ENCODE measurements around the gene ARHGEF10L. TPM values are rescaled to one million over a fixed set of nuclear protein-coding genes. Genes with fewer than 3 reads are reported as not detected.

The ARHGEF10L gene
- total RNA-seq, 4 donors from 2014 or later = 65.0 to 136 (median 94.1) TPM

DNA sequence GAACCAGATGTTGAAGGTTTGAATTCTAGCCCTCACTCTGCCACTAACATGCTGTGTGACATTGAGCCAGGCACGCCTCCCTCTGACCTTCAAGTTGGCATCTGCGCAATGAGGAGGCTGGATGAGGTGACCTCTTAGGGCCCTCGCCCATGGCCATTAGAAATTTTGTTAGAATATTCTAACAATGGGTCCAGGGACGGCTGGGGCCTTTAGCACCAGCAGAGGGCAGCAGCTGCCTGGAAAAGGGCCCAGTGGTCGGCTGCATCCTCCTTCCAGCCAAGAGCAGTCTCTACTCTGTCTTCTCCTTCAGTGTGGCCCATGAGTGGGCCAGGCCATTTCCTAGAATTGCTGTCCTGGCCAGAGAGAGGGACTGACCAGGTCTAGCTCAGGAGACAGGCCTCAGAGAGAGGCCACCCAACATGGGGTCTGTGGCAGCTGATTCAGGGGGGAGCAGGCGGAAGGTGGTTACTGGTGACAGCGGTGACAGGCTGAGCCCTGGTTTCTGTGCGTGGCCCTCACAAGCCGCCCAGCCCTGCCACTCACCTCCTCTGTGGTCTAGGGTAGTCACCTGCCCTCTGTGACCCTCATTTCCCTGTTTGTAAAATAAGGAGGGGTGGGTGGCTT lies 114.3 kb downstream of the ARHGEF10L start:
- TF ChIP-seq, protein P1, sequence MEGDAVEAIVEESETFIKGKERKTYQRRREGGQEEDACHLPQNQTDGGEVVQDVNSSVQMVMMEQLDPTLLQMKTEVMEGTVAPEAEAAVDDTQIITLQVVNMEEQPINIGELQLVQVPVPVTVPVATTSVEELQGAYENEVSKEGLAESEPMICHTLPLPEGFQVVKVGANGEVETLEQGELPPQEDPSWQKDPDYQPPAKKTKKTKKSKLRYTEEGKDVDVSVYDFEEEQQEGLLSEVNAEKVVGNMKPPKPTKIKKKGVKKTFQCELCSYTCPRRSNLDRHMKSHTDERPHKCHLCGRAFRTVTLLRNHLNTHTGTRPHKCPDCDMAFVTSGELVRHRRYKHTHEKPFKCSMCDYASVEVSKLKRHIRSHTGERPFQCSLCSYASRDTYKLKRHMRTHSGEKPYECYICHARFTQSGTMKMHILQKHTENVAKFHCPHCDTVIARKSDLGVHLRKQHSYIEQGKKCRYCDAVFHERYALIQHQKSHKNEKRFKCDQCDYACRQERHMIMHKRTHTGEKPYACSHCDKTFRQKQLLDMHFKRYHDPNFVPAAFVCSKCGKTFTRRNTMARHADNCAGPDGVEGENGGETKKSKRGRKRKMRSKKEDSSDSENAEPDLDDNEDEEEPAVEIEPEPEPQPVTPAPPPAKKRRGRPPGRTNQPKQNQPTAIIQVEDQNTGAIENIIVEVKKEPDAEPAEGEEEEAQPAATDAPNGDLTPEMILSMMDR (IDR thresholded peaks at IDR 0.05) = peak; percentile 27 to 48
- TF ChIP-seq POLR2AphosphoS5 (IDR thresholded peaks at IDR 0.05) = no peak
- Histone ChIP-seq H3K27ac (no peak overlapping the region), H3K9me3 (no peaks in the 10 kb centered on the region), H3K36me3 (peaks cover 68% of the 10 kb centered on the region), H3K4me3 (no peak overlapping the region), H3K27me3 (no peaks in the 10 kb centered on the region), H3K4me1 (peaks cover 6% of the 10 kb centered on the region)
- DNase-seq (ENCODE audit: low spot score in 2 of 2) = no peak
- 80% methylated on average over 1 of the region's 9 CpGs for WGBS

DNA sequence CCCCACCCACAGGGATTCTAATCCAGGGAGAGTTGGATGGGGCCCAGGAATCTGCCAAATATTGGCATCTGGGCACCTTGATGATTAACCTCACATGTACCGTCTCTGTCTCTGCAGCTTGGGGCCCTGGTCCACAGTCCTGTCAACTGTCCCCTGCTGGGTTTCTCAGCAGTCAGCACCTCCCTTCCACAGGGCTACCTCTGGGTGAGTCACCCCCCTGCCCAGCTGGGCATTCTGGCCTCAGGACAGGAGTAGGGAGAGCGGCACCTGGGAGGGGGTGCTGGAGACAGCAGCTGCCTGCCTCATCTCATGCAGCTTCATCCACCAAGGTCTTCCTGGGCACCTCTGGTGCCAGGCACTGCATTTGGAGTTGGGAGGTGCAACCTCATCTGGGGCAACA lies 115.0 kb downstream of the ARHGEF10L start:
- 58% methylated on average over 2 of the region's 2 CpGs for WGBS
- Histone ChIP-seq H3K27me3 (no peaks in the 10 kb centered on the region), H3K4me1 (no peaks in the 10 kb centered on the region), H3K27ac (no peak overlapping the region), H3K9me3 (no peaks in the 10 kb centered on the region), H3K36me3 (peaks cover 72% of the 10 kb centered on the region), H3K4me3 (no peak overlapping the region)
- no peak for DNase-seq (ENCODE audit: low spot score in 2 of 2)
- TF ChIP-seq EP300 (IDR thresholded peaks at IDR 0.05) (no peak), POLR2AphosphoS5 (IDR thresholded peaks at IDR 0.05) (no peak), POLR2A (IDR thresholded peaks at IDR 0.05) (no peak)
- TF ChIP-seq, protein P1 (IDR thresholded peaks at IDR 0.05) = no peak

DNA sequence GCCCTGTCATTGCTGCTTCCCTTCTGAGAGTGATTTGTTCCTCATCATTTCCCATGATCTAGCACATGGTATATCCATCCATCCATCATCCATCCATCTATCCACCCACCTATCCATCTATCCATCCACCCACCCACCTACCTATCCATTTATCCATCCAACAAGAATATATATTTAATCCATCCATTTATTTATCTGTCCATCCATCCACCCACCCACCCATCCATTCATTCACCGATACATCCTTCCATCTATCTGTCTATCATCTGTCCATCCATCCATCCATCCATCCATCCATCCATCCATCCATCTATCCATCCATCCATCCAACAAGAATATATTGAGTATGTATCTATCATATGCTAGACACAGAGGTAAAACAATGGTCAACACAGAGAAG lies 115.7 kb downstream of the ARHGEF10L start:
- Histone ChIP-seq H3K36me3 (peaks cover 78% of the 10 kb centered on the region), H3K4me1 (no peaks in the 10 kb centered on the region), H3K4me3 (no peak overlapping the region), H3K27ac (no peak overlapping the region), H3K9me3 (no peaks in the 10 kb centered on the region), H3K27me3 (no peaks in the 10 kb centered on the region)
- DNase-seq (ENCODE audit: low spot score in 2 of 2) = no peak
- WGBS = 84% methylated on average over 1 of the region's 1 CpG
- no peak for TF ChIP-seq POLR2A (IDR thresholded peaks at IDR 0.05)
- TF ChIP-seq, protein P1 (IDR thresholded peaks at IDR 0.05) = no peak
- TF ChIP-seq EP300 (IDR thresholded peaks at IDR 0.05) = no peak
- no peak for TF ChIP-seq POLR2AphosphoS5 (IDR thresholded peaks at IDR 0.05)

DNA sequence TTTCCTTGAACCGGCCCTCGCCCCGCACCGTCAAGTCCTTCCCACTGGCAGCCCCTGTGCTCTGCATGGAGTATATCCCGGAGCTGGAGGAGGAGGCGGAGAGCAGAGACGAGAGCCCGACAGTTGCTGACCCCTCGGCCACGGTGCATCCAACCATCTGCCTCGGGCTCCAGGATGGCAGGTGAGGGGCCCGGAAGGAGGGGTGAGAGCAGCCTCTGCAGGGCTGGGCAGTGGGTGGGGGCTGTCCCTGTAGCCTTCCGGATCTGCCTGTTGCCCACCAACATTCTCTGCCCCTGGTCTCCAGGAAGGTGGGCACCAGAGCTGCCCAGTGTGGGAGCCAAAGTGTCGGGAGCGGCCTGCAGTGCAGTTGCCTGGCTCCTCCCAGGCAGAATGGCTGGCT lies 116.4 kb downstream of the ARHGEF10L start:
- TF ChIP-seq, protein P1 (IDR thresholded peaks at IDR 0.05) = no peak
- TF ChIP-seq EP300 (IDR thresholded peaks at IDR 0.05) (no peak), POLR2AphosphoS5 (IDR thresholded peaks at IDR 0.05) (no peak), POLR2A (IDR thresholded peaks at IDR 0.05) (no peak)
- Histone ChIP-seq H3K27ac (no peak overlapping the region), H3K27me3 (no peaks in the 10 kb centered on the region), H3K36me3 (peaks cover 85% of the 10 kb centered on the region), H3K4me1 (no peaks in the 10 kb centered on the region), H3K9me3 (no peaks in the 10 kb centered on the region), H3K4me3 (no peak overlapping the region)
- WGBS = 98% methylated on average over 8 of the region's 15 CpGs
- DNase-seq (ENCODE audit: low spot score in 2 of 2) = no peak

DNA sequence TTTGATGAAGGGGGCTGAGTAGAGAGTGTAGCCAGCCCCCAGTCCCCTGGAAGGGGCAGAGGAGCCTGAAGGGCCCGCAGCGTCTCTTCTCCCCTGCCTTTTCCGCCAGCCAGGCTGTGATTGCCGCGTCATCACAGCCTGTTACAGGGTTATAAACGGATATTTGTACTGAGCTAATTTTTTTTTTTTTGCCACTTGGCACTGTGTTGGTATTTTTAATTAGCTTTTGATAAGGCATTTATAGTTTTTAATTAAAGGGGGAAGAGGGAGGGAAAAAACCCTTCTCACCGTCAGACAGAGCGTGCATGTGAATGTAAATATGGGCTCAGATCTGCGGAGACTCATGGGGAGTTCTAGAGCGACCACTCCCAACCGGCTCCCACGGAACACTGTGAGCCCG lies 117.9 kb downstream of the ARHGEF10L start:
- Histone ChIP-seq H3K27me3 (no peaks in the 10 kb centered on the region), H3K36me3 (peaks cover 81% of the 10 kb centered on the region), H3K9me3 (no peaks in the 10 kb centered on the region), H3K27ac (no peak overlapping the region), H3K4me1 (no peaks in the 10 kb centered on the region), H3K4me3 (no peak overlapping the region)
- DNase-seq (ENCODE audit: low spot score in 2 of 2) = no peak
- WGBS = 90% methylated on average over 13 of the region's 13 CpGs
- TF ChIP-seq EP300 (IDR thresholded peaks at IDR 0.05) = no peak
- no peak for TF ChIP-seq POLR2A (IDR thresholded peaks at IDR 0.05)
- no peak for TF ChIP-seq POLR2AphosphoS5 (IDR thresholded peaks at IDR 0.05)

DNA sequence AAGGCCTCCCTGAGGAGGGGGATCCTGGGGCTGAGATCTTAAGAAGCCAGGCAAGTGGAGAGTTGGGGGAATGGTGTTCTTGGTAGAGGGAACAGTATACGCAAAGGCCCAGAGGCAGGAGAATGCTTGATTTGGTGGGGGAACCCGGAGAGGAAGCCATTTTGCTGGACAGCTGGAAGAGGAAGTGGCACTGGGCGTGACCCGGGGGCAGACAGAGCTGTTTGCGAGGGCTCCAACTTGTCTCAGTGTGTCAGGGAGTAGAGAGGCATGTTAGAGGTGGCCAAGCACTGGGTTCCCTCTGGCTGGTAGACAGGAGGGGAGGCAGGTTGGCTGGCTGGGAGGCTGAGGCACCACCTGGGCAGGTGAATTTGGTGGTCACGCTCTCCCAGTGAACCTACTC lies 119.3 kb downstream of the ARHGEF10L start:
- H3K36me3 ChIP-seq = peaks cover 80% of the 10 kb centered on the region
- no peak for DNase-seq (ENCODE audit: low spot score in 2 of 2)
- no peaks in the 10 kb centered on the region for H3K4me1 ChIP-seq
- H3K9me3 ChIP-seq = no peaks in the 10 kb centered on the region
- no peaks in the 10 kb centered on the region for H3K27me3 ChIP-seq
- 93% methylated on average over 6 of the region's 6 CpGs for WGBS
- no peak overlapping the region for H3K27ac ChIP-seq
- TF ChIP-seq, protein P1 (IDR thresholded peaks at IDR 0.05) = no peak
- no peak for TF ChIP-seq POLR2AphosphoS5 (IDR thresholded peaks at IDR 0.05)
- TF ChIP-seq EP300 (IDR thresholded peaks at IDR 0.05) = no peak
- no peak for TF ChIP-seq POLR2A (IDR thresholded peaks at IDR 0.05)
- no peak overlapping the region for H3K4me3 ChIP-seq
